Activated CD8-positive, alpha-beta memory T cell treated with anti-CD3 and anti-CD28 coated beads for 36 hours (primary cell): ENCODE data around the gene GRIP2. TPM values are rescaled to one million over a fixed set of nuclear protein-coding genes. Genes with fewer than 3 reads are reported as not detected.

ENCODE experiments used
- CTCF ChIA-PET: fragments of 350-600 bp; sonication (Branson Sonifier 250); formaldehyde crosslinking; loops from one replicate; lab custom pipeline; 2021; ENCODE audit warnings: antibody characterized with exemption; lab: Charles Lee
- POLR2A ChIA-PET: fragments of 350-600 bp; sonication (Branson Sonifier 250); formaldehyde crosslinking; loops from one replicate; lab custom pipeline; 2021; ENCODE audit warnings: antibody characterized with exemption; lab: Charles Lee
- total RNA-seq, 2 experiments: library from RNA; stranded (reverse); gene quantifications; one replicate each; pipeline ENCODE4 v1.2.3, GENCODE V29; 2021

The GRIP2 gene
- total RNA-seq, 2 experiments from 2014 or later, result not detected

DNA sequence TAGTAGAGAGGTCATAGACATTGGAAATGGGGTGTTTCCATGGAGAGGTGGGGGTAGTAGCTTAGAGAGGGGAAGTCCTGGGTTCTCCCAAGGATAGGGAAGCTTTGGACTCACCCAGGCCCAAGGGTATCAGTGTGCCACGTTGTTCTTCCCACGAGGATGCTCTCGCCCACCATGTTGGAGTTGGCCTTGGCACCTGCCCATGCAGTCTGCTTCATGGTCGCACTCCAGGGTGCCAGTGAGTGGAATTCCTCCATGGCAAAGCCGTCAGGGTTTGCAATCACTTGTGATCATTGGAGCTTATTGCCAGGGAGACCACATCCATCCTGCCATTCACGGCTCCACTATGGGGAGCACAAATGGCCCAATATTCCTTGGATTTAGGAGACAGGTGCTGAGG is 60.6 kb downstream of the GRIP2 start:
- ChIA-PET CTCF (no interaction called here), POLR2A (no interaction called here)

GRCh38 chr3:14478956-14479550 is 61.1 kb downstream of the GRIP2 start:
- ChIA-PET POLR2A (no interaction called here), CTCF (no interaction called here)

GRCh38 chr3:14477311-14477935 is 62.7 kb downstream of the GRIP2 start:
- CTCF ChIA-PET, result no interaction called here
- POLR2A ChIA-PET, result no interaction called here

DNA sequence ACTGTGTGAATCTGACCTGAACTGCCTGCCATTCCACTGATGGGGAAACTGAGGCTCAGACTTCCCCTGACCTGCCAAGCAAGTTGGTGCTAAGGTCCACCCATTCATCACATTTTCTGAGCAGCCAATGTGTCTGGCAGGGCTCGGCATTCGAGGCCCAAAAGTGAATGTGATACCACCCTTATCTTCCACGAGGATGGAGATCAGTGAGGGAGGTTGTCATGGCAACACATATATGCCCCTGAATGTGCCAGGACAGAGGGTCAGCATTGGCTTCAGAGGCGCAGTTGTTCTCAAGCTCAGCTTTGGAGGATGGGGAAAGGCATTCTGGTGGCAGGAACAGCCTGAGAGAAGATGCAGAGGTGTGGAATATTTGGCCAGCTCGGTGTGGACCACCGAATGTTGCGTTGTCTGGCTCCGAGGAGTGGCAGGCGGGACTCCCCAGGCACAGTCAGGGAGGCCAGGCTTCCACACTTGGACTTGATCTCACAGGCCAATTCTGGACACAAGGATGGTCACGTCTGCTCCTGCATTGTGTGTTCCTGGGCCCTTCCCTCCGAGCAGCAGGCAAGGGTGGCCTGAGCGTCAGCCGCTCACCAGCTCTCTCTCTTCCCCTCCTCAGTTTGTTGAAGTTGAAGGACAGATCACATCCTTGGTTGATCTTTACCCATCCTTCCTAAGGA is 63.4 kb downstream of the GRIP2 start:
- ChIA-PET CTCF (no interaction called here), POLR2A (no interaction called here)

DNA sequence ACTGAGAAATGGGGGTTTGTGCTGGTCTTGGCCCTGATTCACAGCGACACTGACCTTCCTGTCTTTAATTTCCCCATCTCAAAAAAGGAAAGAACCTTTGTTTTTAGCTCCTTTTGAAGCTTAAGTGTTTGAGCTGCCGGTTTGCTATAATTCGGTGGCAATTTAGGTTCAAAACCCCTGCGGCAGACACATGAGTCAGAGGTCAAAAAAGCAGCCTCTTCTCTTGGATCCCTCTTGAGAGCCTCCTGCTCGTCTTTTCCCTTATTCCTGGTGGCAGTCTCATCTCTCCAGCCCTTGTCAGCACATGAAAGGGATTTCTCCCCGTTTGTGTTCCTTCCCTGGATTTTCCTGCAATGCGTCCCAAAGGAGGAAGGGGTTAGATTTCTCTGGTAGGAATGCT is 64.5 kb downstream of the GRIP2 start:
- CTCF ChIA-PET, result no interaction called here
- POLR2A ChIA-PET, result no interaction called here

DNA sequence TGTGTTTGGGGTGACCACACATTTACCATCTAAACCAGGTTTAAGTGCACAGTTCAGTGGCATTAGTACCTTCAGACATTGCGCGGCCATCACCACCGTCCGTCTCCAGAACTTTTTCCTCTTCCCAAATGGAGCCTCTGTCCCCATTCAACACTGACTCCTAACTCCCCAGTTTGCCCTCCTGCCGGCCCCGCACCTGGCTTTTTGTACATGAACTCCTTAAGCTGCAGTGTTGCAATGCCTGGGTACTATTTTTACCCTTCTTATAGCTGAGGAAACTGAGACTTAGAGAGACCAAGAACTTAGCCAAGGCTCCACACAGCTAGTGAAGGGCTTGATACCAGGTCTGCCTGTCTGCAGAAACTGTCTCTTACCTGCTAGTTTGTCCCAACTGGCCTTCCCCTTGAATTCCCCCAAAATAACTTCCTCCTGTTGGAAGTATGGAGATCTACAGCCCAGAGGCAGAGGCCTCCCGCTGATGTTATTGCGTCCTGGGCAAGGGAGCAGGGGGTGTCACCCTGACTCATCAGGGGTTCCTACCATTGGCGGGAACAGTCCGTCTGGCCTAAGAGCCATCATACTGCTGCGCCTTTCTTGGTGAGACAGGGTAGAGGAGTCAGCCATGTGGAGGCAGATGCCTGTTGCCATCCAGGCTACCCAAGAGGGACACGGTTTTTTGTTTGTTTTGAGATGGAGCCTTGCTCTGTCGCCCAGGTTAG is 65.6 kb downstream of the GRIP2 start:
- POLR2A ChIA-PET, result no interaction called here
- CTCF ChIA-PET, result no interaction called here

DNA sequence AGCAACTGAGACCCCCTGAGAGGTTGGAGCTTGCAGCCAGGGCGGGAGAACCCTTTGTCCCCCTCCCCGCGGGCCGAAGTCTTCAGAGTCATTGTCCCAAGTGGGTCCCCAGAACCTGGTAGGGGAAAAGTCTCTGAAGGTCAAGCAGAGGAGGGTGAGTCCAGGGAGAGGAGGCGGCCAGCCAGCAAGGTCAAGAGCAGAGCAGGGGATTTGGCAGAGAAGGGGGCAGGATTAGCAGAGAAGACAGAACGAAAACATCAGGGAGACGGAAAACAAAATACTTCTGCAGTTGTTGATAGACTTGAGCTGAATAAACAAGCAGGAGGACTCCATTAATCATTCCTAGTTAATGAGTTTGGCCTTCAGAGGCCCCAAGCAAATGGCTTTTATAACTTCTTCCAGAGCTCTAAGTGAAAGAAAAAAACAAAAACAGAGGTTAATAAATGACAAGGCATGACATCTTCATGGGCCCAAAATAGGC is 66.7 kb downstream of the GRIP2 start:
- POLR2A ChIA-PET, result no interaction called here
- CTCF ChIA-PET, result no interaction called here

DNA sequence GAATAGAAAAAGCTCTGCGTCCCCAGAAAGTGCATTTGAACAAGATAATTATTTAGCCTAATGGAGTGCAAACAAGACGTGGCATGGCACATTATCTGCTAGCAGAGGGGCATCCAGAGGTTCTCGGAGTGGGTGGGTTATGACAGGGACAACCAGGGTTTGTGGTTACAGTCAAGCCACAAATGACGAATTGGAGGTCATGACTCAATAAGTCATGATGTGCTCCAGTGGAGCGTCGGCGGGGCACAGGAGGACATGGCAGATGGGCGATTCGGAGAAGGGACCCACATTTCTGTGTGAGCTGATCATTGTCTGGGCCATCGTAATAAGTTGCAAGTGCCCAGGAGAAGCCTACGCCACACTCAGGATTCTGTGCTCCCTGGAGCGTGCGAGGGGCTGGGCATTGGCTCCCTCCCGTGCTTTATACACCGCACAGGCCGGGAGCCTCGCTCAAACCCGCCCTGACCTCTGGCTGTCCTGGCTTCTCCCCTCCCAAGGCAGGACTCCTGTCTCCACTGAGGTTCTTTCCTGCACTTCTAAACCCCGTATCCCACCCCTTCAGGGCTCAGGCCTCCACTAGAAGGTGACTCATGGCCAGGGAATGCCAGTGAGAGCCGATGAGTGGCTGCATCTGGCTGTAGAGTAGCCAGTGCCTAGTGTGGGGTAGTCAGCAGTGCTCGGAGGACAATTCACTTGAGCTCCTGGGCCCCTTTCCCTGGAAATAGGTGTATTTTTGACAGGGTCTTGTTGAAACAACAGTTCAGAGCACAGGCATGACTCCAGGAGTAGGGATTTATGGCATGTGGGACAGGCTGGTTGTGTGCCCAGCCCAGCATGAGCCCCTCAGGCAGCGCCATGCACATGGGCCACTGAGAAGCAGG is 67.4 kb downstream of the GRIP2 start:
- CTCF ChIA-PET, result no interaction called here
- POLR2A ChIA-PET, result no interaction called here

DNA sequence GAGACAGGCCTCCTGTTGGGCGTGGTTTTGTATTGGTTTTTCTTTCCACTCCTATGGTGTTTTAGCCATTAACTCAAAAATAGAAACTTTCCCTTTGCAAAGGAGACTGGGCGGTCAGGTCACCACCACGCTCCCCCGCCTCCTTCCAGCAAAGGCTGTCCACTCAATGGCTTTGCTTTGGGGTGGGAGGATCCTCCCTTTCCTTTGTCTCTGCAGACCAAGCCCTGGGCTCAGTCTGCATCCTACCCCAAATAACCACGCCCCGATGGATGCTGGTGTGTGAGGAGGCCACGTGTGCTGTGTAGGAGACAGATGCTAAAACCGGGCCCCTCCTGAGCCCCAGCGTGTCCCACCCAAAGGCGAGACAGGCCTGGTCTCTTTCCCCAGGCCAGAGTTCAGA is 68.5 kb downstream of the GRIP2 start:
- ChIA-PET CTCF (no interaction called here), POLR2A (no interaction called here)

DNA sequence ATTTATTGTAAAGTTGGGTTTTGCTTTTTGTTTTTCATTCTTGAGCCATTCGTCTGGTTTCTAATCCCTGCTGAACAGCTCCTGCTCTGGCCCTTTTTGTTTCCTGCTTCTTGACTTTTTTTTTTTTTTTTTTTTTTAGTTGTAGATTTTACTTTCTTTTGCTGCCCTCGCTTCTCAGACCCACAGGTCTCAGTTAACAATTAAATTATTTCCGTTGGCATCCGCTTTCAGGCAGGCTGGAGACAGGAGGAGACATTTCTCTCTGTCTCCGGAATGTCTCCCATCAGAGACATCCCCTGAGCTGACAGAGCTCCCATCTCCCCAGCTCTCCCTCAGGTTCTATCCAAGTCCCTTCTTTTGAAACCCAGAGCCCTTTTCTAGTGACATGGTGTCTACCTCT is 69.1 kb downstream of the GRIP2 start:
- ChIA-PET POLR2A (no interaction called here), CTCF (no interaction called here)

DNA sequence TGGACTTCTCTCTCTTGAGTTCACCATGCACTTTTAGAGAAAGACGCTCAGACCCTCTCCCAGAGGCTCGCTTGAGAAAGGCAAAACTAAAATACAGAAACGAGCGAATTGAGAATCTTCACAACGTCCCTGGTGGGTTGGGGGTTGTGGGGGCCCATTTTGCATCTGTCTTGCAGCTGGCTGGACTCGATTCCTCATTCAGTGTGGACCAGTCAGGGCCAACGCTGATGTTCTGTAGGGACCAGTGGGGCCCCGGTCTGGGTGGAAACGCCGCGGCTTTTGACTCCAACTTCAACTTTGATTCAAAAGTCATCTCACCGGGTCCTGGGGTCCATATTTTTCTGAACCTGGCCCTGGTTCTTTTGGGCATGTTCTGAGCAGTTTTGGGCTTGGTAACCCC is 69.7 kb downstream of the GRIP2 start:
- CTCF ChIA-PET, result no interaction called here
- POLR2A ChIA-PET, result no interaction called here

GRCh38 chr3:14468621-14468981 is 71.5 kb downstream of the GRIP2 start:
- ChIA-PET CTCF (interaction anchor here (0.7 to 2.5 kb wide), 13 partner anchors 10 to 1125 kb away, joined by 3 to 9 read pairs (median 4); partner anchors contain the start of gene SLC6A6), POLR2A (interaction anchor here (0.6 kb wide), 1 partner anchor 1144 kb away, joined by 8 read pairs; no protein-coding TSS in a partner anchor)

DNA sequence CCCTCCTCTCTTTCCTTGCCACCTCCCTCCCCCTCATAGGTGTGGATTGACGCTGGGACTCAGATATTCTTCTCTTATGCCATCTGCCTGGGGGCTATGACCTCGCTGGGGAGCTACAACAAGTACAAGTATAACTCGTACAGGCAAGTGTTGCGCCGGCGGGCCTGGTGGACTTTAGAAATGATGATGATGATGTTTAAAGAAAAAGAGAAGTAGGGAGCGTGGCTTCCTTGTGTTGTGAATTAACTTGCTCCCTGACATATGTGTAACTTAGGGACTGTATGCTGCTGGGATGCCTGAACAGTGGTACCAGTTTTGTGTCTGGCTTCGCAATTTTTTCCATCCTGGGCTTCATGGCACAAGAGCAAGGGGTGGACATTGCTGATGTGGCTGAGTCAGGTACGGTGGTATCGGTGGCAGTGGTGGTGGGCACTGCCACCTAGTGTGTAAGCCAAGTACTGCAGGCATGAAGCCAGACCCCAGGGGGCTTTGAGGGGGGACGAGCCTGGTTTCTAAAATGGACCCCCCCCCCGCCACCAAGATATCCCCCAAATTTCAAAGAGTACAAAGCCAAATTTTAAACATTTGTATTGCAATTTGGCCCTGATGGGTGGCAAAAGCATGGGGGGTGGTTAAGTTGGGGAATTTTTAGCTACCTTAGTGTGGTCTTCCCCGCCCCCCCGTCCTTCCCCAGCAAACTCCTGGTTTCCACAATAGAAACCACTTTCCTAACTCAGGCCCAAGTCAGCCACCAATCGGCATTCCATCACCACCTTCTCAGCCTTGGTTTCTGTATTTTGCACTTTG is 72.1 kb downstream of the GRIP2 start:
- ChIA-PET POLR2A (interaction anchor here (0.6 kb wide), 1 partner anchor 1143 kb away, joined by 8 read pairs; no protein-coding TSS in a partner anchor), CTCF (interaction anchor here (0.7 to 2.5 kb wide), 20 partner anchors 9 to 1125 kb away, joined by 3 to 14 read pairs (median 3); partner anchors contain the start of gene SLC6A6)

DNA sequence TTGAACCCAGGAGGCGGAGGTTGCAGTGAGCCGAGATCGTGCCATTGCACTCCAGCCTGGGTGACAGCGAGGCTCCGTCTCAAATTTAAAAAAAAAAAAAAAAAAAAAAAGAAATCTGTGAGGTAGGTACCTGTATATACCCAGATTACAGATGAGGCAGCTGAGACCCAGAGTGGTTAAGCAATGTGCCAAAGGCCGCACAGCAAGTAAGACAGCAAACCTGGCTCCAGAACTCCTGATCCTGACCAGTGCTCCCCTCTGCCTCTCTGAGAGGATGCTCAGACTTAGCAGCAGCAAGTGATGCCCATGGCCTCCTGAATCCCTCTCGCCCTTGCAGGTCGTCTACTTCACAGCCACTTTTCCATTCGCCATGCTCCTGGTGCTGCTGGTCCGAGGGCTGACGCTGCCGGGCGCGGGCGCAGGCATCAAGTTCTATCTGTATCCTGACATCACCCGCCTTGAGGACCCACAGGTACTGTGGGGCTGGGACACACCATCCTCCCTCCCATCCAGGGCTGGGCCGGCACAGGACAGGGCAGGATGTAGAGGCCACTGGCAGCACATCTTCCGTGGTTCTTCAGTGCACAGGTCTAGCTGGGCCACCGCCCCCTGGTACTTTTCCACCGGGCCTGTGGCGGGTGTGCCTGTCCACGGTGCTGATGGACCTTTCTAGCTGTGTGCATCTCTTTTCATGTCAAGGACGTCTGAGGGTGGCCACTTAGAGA is 73.8 kb downstream of the GRIP2 start:
- ChIA-PET POLR2A (no interaction called here), CTCF (interaction anchor here (1.3 to 2.5 kb wide), 4 partner anchors 55 to 261 kb away, joined by 3 to 14 read pairs (median 6); partner anchors contain the start of gene SLC6A6)

DNA sequence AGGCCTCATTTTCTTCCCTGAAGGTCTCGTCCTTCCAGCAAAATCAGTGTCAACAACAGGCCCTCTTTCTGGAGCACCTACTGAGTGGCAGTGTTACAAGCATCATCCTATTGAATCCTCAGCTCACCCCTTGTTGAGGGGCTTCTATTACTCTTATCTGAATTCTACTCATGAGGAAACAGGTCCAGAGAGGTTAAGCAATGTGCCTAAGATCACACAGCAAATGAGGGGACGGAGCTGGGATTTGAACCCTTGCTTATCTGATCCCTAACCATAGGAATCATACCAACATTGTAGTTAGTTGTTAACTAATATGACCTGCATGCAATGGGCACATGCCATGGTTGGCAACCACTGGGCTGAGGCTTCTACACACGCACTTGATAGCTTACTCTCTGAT is 74.7 kb downstream of the GRIP2 start:
- POLR2A ChIA-PET, result no interaction called here
- CTCF ChIA-PET, result no interaction called here

DNA sequence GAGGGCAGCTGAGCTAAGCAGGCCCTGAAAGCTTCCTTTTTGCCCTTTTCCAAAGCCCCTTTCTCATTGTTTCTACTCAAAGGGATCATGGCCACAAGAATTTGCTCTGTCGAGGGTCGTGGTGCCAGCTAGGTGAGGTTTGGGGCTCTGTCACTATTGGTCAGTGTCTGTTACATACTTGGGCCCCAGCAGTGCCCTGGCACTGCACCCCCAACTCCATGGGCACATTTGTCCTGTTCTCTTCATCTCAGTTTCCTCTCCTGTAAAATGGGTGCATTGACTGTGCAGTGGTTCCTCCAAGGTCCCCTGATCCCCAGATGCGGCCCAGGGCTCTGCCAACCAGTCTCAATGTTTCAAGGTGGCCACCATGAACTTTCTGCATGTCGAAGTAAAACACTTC is 75.6 kb downstream of the GRIP2 start:
- POLR2A ChIA-PET, result no interaction called here

DNA sequence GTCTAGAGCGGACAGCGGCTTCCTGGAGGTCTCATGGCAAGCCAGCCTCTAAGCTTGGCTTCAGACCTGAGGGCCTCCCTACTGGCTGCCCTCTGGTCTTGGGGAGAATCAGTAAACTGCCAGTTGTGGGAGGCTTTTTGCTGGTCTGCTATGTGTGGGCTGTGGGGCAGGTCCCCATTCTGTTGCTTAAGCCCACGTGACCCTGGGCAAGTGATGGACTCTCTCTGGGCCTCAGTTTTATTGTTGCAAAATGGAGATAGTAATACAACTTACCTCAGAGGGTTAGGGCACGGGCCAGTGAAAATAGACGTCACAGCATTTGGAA is 76.0 kb downstream of the GRIP2 start:
- ChIA-PET CTCF (no interaction called here), POLR2A (no interaction called here)

More for the DNA sequence above, 75.6 kb downstream of the GRIP2 start:
- CTCF ChIA-PET, result no interaction called here
